Stimulated activated CD8-positive, alpha-beta memory T cell treated with anti-CD3 and anti-CD28 coated beads, Interleukin-4, amount 100 ng/mL, for 4 hours (primary cell): Measurements from ENCODE around the gene MET.

Experiments
- DNase-seq, 2 donors: peaks; one replicate each; pipeline ENCODE4 v3.0.0-alpha.2; 2020; ENCODE audit warnings: low read depth in 2 of 2, low spot score in 1 of 2

MET gene

GRCh38 chr7:116663744-116664143 is 8.3 kb upstream of the MET start:
- DNase-seq = no peak

- DNase-seq = no peak
Observed at GRCh38 chr7:116665332-116665996, 6.5 kb upstream of the MET start.

- DNase-seq = no peak
Observed at GRCh38 chr7:116669769-116670168, 2.2 kb upstream of the MET start.

GRCh38 chr7:116670409-116671015 is 1.5 kb upstream of the MET start:
- DNase-seq = no peak

- no peak for DNase-seq
Observed at GRCh38 chr7:116671111-116671510, 885 bp upstream of the MET start.

- DNase-seq = no peak
Observed at GRCh38 chr7:116672596-116673456, 830 bp downstream of the MET start.

GRCh38 chr7:116673457-116673865 is 1.5 kb downstream of the MET start:
- DNase-seq = no peak

- DNase-seq = no peak
Observed at GRCh38 chr7:116674508-116675173, 2.6 kb downstream of the MET start.

- no peak for DNase-seq
Observed at GRCh38 chr7:116675812-116676355, 3.9 kb downstream of the MET start.

GRCh38 chr7:116678780-116679179 is 6.8 kb downstream of the MET start:
- DNase-seq = no peak

GRCh38 chr7:116679500-116679899 is 7.5 kb downstream of the MET start:
- DNase-seq = no peak

GRCh38 chr7:116683786-116684185 is 11.8 kb downstream of the MET start:
- DNase-seq = no peak

GRCh38 chr7:116686033-116686432 is 14.0 kb downstream of the MET start:
- no peak for DNase-seq

- no peak for DNase-seq
Observed at GRCh38 chr7:116686812-116687419, 14.9 kb downstream of the MET start.

- no peak for DNase-seq
Observed at GRCh38 chr7:116687801-116688201, 15.8 kb downstream of the MET start.

- no peak for DNase-seq
Observed at GRCh38 chr7:116689790-116690259, 17.8 kb downstream of the MET start.

- no peak for DNase-seq
Observed at GRCh38 chr7:116691664-116692063, 19.7 kb downstream of the MET start.

GRCh38 chr7:116692401-116693308 is 20.7 kb downstream of the MET start:
- no peak for DNase-seq

GRCh38 chr7:116696707-116697106 is 24.7 kb downstream of the MET start:
- DNase-seq = no peak

GRCh38 chr7:116697152-116697551 is 25.2 kb downstream of the MET start:
- DNase-seq = no peak
